HG02870 (cell line): Measurements from ENCODE around the gene KDM2B.

ENCODE experiments used
- ATAC-seq: cut with Tn5 transposase; IDR thresholded peaks from one replicate; pipeline ENCODE4 v1.9.1; 2021; ENCODE audit warnings: mild to moderate bottlenecking, moderate library complexity; ENCODE audit not compliant: unreplicated experiment

Gene KDM2B

DNA sequence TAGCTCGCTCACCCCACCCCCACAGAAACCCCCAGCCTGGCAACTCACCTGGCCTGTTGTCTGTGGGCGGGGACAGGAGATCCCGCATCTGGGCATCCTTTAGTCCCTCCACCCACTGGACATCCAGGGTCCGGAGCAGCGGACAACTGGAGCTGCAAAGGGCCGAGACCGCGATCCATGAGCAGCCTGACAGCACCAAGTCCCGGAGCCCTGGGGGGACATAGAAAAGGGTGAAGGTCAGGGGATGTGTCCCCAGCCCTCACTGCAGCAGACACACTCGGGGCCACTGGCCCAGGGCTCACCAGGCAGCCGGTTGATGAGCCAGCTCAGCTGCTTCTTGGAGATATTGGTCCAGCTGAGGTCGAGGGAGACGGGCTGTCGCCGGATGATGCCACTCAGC, 140.1 kb downstream of the KDM2B start:
- ATAC-seq = no peak

DNA sequence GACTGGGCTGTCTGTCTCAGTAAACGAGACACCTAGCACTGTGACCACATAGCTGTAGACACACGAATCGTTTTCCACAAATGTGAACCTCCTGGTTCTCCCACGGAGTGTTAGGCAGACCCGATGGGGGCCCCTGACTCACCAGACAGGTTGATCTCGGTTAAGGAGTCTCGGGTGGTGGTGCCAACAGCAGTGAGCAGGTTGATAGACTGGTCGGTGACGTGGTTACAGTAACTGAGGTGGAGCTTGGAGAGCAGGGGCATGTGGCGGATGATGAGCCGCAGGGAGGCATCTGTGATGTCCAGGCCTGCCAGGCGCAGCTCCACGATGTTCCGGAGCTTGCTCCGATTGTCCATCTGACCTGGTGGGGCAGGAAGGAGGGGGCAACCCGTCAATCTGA, 141.1 kb downstream of the KDM2B start:
- no peak for ATAC-seq

DNA sequence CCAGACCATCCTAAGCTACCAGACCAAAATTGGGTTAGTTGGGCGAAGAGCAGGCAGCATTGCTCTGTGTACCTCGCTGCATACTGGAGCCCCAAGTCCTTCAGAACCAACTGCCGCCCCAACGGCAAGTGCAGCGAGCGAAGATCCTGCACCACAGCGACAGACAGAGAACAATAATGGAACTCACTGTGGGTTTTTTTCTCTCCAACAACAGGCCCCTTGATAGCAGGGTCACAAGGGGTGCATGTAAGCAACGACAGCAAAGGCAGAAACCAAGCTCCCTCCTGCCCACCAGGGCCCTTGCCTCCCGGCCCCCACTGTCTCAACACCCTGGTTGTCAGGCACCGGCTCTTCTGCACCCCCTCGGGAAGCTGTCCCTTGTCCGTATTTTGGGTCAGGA, 141.9 kb downstream of the KDM2B start:
- ATAC-seq = no peak

DNA sequence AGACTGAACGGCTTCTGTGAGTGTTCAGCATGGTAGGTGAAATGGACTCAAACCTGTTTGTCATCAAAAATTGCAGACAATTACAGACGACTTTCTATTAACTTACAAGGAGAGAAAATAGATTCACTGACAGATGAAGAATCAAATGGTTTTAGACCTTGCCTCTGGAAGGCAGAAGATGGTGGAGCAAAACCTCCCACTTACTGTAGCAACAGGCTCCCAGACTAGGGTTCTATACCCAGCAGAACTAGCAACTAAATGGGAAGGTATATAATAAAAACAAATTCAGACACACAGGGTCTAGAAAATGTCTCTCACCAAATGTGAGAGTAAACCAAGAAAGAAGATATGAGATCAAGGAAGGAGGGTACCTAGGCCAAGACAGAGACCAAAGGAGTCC, 144.1 kb downstream of the KDM2B start:
- ATAC-seq = no peak

DNA sequence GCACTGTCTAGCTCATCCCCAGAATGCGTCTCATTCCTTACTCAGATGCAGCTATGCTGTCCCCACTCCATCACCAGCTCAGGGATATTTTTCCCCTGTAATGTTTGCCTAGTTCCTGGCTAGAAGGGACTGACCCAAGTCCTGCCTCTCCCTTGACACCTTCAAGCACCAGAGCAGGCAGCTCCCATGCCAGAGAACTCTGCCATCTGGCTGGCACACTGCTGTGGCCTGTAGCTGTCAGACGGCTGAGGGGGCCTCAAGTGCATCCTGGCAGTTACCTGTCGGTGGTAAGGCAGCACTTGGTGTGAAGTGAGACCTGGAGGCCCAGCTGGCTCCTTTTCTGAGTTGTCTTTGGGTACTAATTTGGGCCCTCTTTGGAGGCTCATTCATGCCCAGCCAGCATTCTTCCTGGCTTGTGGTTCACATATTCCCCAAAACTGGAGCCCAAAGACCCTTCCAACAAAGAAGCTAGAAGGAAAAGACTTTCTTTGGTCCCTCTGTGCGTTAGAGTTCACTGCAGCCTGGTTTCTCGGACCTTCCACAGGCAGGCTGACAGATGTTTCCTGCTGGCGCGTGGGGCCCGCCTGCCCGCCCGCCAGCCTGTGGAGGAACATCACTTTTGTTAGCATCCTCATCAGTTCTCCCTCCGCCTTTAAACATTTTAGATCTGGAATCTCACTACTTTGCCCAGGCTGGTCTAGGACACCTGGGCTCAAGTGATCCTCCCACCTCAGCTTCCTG, 147.9 kb downstream of the KDM2B start:
- ATAC-seq = no peak

DNA sequence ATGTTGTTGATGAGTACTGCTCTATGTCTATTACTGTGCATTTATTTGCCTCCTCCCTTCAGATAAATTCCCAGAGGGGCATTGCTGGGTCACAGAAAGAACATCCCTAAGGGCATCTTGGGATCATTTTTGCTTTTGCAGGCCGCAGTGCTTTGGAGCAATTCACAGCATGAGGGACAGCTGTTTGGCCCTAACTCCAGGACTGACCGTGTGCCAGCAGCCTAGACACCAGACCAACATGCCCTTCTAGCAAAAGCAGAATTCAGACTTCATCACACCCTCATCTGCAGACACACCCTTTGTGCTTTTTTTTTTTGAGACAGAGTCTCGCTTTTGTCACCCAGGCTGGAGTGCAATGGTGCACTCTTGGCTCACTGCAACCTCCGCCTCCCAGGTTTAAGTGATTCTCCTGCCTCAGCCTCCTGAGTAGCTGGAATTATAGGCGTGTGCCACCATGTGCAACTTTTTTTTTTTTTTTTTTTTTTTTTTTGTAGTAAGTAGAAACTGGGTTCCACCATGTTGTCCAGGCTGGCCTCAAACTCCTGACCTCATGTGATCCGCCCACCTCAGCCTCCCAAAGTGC, 149.9 kb downstream of the KDM2B start:
- ATAC-seq = no peak

DNA sequence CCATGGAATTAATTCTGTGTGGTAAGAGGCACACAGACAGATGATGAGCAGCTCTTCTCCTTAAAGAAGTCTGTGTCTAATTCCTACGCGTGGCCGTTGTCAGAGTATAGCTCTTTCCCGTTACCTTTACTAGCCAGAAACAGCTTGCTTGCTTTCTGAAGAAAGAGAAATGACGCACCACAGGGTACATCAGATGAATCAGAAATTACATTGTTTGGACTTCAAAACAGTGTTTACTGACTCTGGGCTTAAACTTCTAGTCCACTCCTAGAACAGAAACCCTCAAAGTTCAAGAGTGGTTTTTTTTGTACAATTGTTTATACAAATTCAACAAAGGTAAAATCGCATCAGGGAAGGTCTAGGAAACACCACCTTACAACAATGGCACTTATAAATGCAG, 151.9 kb downstream of the KDM2B start:
- ATAC-seq = no peak

DNA sequence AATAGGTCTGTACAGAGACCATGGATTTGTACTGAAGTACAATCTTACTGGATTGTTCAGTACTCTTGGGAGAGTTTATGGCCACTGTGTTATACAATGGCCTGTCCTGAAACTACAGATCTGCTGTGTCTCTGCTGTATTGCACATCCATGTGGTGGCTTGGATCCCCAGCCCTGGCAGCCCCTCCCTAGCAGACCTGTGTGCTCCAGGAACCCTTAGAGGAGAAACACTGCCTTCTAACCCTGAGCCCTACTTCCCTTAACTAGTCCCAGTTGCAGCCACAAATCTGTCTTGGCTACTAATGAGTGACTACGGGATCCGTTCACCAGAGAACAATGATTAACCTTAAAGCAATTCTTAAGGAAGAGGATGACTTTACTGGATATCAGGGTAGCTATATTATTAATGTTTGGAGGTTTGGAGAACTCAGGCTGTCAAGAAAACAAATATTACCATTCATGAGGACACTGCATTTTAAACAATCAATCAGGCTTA, 153.2 kb downstream of the KDM2B start:
- ATAC-seq = no peak

DNA sequence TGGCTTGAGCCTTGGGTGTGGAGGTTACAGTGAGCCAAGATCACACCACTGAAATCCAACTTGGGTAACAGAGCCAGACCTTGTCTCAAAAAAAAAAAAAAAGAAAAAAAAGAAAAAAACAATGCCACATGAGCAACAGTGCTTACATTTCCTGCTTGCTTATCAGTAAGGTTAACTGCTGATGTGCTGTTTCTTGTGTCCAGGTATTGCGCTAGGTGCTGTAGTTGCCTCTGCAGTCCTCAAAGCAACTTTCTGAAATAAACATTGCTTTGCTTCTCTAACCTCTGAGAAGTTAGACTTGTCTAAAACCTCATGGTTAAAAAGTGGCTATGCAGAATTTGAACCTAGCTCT, 156.2 kb downstream of the KDM2B start:
- ATAC-seq = no peak

DNA sequence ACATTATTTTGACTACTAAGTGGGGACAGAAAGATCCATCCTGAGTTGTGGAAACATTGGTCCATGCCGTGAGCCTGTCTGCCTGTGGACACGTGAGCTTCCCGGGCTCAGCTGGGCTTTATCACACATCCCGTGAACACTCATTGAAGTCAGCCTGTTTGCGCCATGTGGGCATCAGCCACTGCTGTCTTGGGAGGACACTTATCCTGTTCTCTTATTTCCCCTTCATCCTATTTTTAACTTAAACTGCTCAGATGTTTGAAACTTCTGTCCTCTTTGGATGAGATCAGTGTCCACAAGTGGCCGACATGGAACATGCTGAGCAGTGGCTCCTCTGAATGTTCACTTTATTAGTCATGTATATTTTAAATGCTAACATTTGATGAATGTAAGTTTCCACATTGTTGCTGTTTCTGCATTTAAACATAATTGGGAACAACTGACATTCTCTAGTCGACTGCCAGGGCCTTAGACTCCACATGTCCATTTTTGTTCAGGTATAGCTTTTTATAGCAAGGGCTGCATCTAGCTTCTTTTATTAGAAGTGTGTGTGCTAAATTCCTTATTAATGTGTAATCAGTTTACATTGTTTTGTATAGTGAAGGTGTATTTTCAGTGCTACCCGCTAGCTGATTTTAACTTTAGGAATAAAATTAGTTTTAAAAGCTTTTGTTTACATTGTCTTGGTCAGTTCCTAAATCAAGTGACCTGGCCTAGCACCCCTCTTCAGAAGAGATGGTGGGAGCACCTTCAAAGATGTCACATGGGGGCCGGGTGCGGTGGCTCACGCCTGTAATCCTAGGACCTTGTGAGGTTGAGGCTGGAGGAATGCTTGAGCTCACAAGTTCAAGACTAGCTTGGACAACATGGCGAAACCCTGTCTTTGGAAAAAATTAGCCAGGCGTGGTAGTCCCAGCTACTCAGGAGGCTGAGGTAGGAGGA, 156.9 kb downstream of the KDM2B start:
- no peak for ATAC-seq

DNA sequence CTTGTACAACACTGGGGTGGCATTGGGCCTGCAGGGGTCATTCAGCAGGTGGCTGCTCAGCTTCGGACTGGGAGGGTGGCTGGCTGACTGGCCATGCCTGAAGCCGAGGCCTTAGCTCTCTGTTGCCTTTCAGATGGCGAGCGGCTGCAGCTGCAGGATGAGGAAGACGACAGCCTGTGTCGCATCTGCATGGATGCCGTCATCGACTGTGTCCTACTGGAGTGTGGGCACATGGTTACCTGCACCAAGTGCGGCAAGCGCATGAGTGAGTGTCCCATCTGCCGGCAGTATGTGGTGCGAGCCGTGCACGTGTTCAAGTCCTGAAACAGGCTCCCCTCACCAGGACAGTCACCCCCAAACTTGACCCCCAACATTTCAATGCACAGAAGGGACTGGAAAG, 157.6 kb downstream of the KDM2B start:
- no peak for ATAC-seq

DNA sequence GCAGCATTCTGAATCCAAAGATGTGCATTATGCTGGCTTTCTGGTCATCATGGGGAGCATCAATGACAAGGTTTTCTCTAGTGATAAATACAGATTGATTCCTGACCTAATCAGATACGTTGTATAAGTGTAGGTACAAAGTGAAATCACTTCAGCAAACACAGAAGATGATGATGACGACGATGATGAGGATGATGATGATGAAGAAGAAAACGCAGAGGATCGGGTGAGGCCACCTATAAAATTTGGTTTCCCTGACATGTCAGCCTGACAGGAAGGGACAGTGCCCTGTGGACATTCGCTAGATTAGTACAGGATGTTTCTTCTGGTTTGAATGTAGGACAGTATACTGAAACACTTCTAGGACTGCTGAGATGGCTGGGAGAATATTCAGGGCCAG, 160.7 kb downstream of the KDM2B start:
- no peak for ATAC-seq

DNA sequence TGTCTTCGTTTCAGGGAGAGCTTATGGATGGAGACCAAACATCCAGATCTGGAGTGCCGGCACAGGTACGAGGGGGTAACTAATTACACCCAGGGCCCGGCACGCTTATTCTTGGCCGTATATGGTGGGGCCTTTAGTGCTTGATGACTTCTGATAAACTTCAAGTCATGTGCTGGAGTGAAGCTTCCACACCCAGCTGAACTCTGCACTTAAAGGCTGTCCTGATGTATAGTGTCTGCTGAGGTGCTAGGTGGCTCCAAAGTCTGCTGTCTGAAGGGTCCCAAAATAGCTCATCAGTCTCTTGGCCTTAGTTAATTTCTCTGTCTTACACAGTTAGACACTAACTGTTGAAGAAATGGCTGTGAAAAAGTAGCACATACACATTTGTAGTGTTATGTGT, 163.0 kb downstream of the KDM2B start:
- no peak for ATAC-seq

DNA sequence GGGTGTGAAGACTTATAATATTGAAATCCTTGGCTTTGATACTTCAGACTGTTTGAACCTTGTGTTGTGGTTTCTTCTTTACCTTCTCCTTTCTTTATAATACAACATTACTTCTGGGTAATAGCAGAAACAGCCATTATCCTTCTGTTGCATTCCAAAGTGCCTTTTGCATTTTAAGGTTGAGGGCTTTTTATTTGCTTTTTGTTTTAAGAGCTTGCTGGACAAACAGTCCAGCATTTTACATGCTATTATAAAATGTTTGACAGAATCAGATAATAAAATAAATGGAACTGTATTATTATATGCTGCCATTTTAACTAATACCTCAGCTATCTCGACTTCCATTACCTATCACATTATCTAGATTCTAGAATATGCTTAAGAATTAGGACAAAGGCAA, 166.9 kb downstream of the KDM2B start:
- ATAC-seq = no peak

DNA sequence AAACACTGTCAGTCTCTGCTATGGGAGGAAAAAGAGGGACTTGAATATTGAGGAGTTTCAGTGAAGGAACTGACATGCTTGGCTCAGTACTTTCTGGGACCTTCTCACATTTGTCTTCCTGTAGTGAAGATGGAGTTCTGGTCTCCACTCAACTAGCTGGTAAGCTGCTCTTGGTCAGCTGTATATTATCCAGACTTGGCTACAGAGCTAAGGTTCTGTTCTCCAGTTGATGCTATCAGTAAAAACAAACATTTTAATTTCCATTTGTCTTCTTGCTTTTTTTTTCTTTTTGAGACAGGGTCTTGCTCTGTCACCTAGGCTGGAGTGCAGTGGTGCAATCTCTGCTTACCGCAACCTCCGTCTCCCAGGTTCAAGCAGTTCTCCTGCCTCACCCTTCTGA, 175.6 kb downstream of the KDM2B start:
- ATAC-seq = no peak

DNA sequence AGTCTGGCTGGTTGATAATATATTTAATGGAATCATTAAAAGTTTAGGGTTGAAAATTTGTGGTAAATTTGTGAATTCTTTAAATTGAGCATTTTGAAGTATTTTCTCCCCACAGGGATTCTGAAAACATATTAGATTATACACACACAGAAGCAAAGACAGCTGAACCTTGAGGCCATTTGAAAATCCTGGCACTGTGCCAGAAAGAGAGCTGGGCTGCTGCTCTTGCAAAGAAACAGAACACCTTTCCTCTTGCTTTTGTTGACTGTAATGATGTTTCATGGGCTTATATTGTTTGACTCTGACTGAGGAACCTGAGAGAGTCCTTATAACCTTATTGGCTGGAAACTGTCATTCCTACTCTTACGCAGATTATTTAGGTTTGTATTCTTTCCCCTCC, 176.1 kb downstream of the KDM2B start:
- ATAC-seq = no peak

DNA sequence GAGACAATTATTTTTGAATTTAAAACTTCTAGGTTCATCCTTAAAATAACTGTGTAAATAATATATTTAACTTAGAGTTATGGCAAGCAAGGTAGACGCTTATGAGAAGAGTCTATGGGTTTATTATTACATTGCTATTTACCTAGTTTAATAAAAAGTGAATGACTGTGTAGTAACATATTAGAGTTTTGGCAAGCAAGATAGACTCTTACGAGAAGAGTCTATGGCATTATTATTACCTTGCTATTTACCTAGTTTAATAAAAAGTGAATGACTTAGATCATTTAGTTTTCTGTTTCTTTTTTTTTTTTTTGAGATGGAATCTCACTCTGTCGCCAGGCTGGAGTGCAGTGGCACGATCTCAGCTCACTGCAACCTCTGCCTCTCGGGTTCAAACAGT, 177.1 kb downstream of the KDM2B start:
- no peak for ATAC-seq

DNA sequence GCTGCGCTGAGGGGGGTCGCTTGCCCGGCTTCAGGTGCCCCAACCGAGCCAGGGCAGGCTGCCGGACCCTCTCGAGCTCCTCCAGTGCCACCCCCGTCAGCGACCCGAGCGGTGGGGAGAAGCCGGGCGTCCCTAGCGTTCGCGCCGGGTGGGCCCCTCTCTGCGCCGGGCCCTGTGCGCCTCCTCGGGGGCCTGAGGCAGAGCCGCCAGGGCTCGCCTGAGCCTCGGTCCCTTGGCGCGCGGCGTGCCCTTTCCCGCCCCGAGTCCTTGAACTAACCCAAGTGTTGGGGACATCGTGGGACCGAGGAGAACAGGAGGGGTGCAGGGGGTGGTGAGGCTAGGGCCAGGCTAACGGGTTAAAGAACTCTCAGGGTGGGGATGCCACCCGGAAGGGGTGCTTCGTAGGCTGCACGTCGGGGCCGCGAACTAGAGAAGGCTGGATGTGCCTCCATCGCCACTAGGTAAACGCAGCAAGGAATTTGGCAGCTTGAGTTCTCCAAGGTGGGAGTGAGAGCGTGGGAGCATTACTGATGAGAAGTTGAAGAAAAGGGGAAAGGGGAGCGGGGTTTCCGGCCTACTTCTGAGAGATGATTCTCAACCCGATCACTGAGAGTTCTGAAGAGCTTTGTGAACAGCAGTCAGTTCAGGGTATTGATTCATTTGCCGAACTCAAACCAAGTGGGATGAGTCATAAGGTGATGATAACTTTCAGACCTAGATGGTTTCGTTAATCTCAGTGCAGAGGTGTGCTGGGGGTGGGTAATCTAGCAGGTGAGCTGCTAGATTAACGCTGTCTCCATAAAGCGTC, 180.3 kb downstream of the KDM2B start:
- peak; percentile 55 for ATAC-seq

DNA sequence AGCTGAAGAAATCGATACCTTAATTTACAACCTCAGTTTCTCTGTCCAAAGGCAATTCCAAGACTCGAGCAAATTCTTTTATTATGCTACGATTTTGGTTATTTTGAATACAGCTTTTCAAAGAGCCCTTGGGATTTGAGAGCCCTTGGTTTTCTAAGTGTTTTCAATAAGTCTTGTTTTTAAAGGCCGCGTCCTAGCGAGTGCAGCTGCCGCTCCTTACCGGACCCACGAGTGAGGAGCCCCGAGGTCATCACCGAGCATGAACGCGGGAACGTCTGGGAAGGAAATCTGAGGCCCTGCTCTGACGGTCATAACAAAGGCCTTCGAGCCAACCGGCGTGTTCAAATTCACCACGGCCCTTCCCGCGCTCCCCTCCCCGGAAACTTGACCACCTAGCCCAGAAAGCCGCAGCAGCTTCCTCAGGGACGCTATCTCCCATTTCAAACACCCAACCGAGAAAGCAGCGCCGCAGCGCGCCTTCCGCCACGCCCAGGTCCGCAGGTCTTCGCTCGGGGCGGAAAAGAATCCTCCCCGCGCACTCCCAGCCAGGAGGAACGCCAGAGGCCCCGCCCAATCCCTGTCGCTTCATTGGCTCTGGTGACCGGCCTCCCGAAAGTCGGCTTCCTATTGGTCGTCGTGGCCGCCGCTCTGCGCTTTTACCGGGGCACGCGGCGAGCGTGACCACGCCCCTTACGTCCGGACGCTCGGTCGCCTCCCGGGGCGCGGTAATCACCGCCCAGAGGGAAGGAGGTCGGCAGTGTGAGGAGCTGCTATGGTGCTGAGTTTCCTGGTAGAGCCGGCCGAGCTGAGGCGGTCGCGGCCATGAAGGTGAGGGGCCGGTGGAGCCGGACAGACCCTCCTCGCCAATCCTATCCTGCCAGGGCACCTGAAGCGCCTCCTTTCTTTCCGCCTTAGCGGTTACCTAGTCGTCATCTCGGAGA, 181.2 kb downstream of the KDM2B start, which contains the start of gene RNF34:
RNF34 (plus strand) TSS at position 728 of the 941 bp plus-strand sequence; CDS start at position 823, 95 bp downstream.
- peak; percentile 86 for ATAC-seq

DNA sequence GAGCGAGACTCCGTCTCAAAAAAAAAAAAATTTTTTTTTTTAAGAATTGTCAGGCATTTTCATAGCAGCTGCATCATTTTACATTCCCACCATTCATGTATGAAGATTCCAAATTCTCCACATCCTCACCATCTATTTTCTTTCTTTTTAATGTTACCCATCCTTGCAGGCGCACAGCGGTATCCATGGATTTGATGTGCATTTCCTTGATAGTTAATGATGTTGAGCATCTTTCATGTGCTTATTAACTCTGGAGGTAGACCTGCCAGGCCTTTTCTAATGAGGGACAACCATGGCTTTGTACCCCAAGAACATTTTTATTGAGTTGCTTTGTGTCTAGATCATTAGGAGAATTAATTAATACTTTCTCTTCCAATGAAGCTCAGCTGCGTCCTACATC, 182.5 kb downstream of the KDM2B start:
- no peak for ATAC-seq
